Activated CD4-positive, alpha-beta memory T cell treated with anti-CD3 and anti-CD28 coated beads for 36 hours (primary cell): ENCODE results near the gene AMT. TPM values are rescaled to one million over a fixed set of nuclear protein-coding genes. Genes with fewer than 3 reads are reported as not detected.
A peak's percentile ranks its signal among the peaks of the same experiment; 100 is the strongest.

Source experiments
- CTCF ChIA-PET: fragments of 350-600 bp; sonication (Branson Sonifier 250); formaldehyde crosslinking; loops from one replicate; lab custom pipeline; 2021; ENCODE audit warnings: antibody characterized with exemption, inconsistent platforms; lab: Charles Lee
- POLR2A ChIA-PET: fragments of 350-600 bp; sonication (Branson Sonifier 250); formaldehyde crosslinking; loops from one replicate; lab custom pipeline; 2021; ENCODE audit warnings: antibody characterized with exemption; lab: Charles Lee
- DNase-seq: peaks from one replicate; pipeline ENCODE4 v3.0.0-alpha.2; 2020
- H3K27ac Mint-ChIP-seq: one replicate; pipeline ENCODE4 v1.8.0; 2021; ENCODE audit warnings: mixed read lengths
- H3K27me3 Mint-ChIP-seq: one replicate; pipeline ENCODE4 v1.8.0; 2021; ENCODE audit warnings: mixed read lengths
- H3K36me3 Mint-ChIP-seq: one replicate; pipeline ENCODE4 v1.8.0; 2021; ENCODE audit warnings: mixed read lengths
- H3K4me1 Mint-ChIP-seq: one replicate; pipeline ENCODE4 v1.8.0; 2021; ENCODE audit warnings: low read depth, mixed read lengths
- H3K4me3 Mint-ChIP-seq: one replicate; pipeline ENCODE4 v1.8.0; 2021; ENCODE audit warnings: mild to moderate bottlenecking, mixed read lengths
- H3K9me3 Mint-ChIP-seq: one replicate; pipeline ENCODE4 v1.8.0; 2021; ENCODE audit warnings: mixed read lengths
- intact Hi-C: fragments of 100-400 bp; cut with micrococcal nuclease; formaldehyde crosslinking; loops from one replicate; pipeline ENCODE4 v1.15.1; 2023
- total RNA-seq, 2 experiments: library from RNA; stranded (reverse); gene quantifications; one replicate each; pipeline ENCODE4 v1.2.3, GENCODE V29; 2021

Gene AMT
- total RNA-seq, 2 experiments from 2014 or later, result 2.4 to 2.6 TPM

GRCh38 chr3:49460188-49460890 lies 38.1 kb upstream of the AMT start:
- H3K9me3 Mint-ChIP-seq, result no peaks in the 10 kb centered on the region
- no peak overlapping the region for H3K4me3 Mint-ChIP-seq
- ChIA-PET CTCF (interaction anchor here (0.5 kb wide), 1 partner anchor 491 kb away, joined by 4 read pairs; no protein-coding TSS in a partner anchor), POLR2A (interaction anchor here (0.6 kb wide), 1 partner anchor 128 kb away, joined by 4 read pairs; no protein-coding TSS in a partner anchor)
- H3K36me3 Mint-ChIP-seq, result no peaks in the 10 kb centered on the region
- no peaks in the 10 kb centered on the region for H3K4me1 Mint-ChIP-seq
- intact Hi-C loops, result no loop called here
- H3K27me3 Mint-ChIP-seq, result no peaks in the 10 kb centered on the region
- no peak overlapping the region for H3K27ac Mint-ChIP-seq
- DNase-seq, result no peak

GRCh38 chr3:49456466-49456865 lies 34.2 kb upstream of the AMT start:
- CTCF ChIA-PET, result no interaction called here
- DNase-seq, result no peak

GRCh38 chr3:49454898-49455681 lies 32.8 kb upstream of the AMT start:
- H3K36me3 Mint-ChIP-seq, result no peaks in the 10 kb centered on the region
- intact Hi-C loops, result no loop called here
- H3K27ac Mint-ChIP-seq, result no peak overlapping the region
- ChIA-PET CTCF (no interaction called here), POLR2A (no interaction called here)
- no peaks in the 10 kb centered on the region for H3K9me3 Mint-ChIP-seq
- H3K27me3 Mint-ChIP-seq, result no peaks in the 10 kb centered on the region
- H3K4me3 Mint-ChIP-seq, result no peak overlapping the region
- DNase-seq, result no peak
- H3K4me1 Mint-ChIP-seq, result no peaks in the 10 kb centered on the region

More at GRCh38 chr3:49456466-49456865, 34.2 kb upstream of the AMT start:
- Mint-ChIP-seq H3K4me1 (no peaks in the 10 kb centered on the region), H3K36me3 (no peaks in the 10 kb centered on the region), H3K27ac (no peak overlapping the region), H3K9me3 (no peaks in the 10 kb centered on the region), H3K27me3 (no peaks in the 10 kb centered on the region), H3K4me3 (no peak overlapping the region)
- intact Hi-C loops, result no loop called here
- POLR2A ChIA-PET, result no interaction called here

GRCh38 chr3:49454458-49454857 lies 32.2 kb upstream of the AMT start:
- Mint-ChIP-seq H3K4me1 (no peaks in the 10 kb centered on the region), H3K4me3 (no peak overlapping the region), H3K27ac (no peak overlapping the region), H3K36me3 (no peaks in the 10 kb centered on the region), H3K27me3 (no peaks in the 10 kb centered on the region), H3K9me3 (no peaks in the 10 kb centered on the region)
- intact Hi-C loops, result no loop called here
- DNase-seq, result no peak
- ChIA-PET CTCF (no interaction called here), POLR2A (no interaction called here)

- intact Hi-C loops, result no loop called here
- no peak overlapping the region for H3K4me3 Mint-ChIP-seq
- H3K27ac Mint-ChIP-seq, result no peak overlapping the region
- no peaks in the 10 kb centered on the region for H3K36me3 Mint-ChIP-seq
- DNase-seq, result no peak
- H3K4me1 Mint-ChIP-seq, result peaks cover 4% of the 10 kb centered on the region
- H3K27me3 Mint-ChIP-seq, result no peaks in the 10 kb centered on the region
- CTCF ChIA-PET, result interaction anchor here (1.7 kb wide), 1 partner anchor 38 kb away, joined by 7 read pairs; no protein-coding TSS in a partner anchor
- POLR2A ChIA-PET, result interaction anchor here (1.3 kb wide), 1 partner anchor 16 kb away, joined by 6 read pairs; no protein-coding TSS in a partner anchor
- no peaks in the 10 kb centered on the region for H3K9me3 Mint-ChIP-seq
Measured at GRCh38 chr3:49453621-49454020, 31.3 kb upstream of the AMT start.

GRCh38 chr3:49445391-49445790 lies 23.1 kb upstream of the AMT start:
- Mint-ChIP-seq H3K4me1 (peaks cover 15% of the 10 kb centered on the region), H3K9me3 (no peaks in the 10 kb centered on the region), H3K27ac (no peak overlapping the region), H3K36me3 (no peaks in the 10 kb centered on the region), H3K4me3 (no peak overlapping the region), H3K27me3 (no peaks in the 10 kb centered on the region)
- DNase-seq, result no peak
- ChIA-PET POLR2A (interaction anchor here (1.6 kb wide), 1 partner anchor 30 kb away, joined by 4 read pairs; no protein-coding TSS in a partner anchor), CTCF (interaction anchor here (0.7 to 2.7 kb wide), 6 partner anchors 30 to 777 kb away, joined by 3 to 10 read pairs (median 6); partner anchors contain the start of genes KLHDC8B and USP4)
- intact Hi-C loops, result loop anchor here (5.0 to 10.0 kb wide), 2 partner anchors 88 to 421 kb away; partner anchors contain the start of genes GPX1, IMPDH2 and NDUFAF3

- no peaks in the 10 kb centered on the region for H3K36me3 Mint-ChIP-seq
- intact Hi-C loops, result no loop called here
- DNase-seq, result no peak
- H3K9me3 Mint-ChIP-seq, result no peaks in the 10 kb centered on the region
- no peaks in the 10 kb centered on the region for H3K4me1 Mint-ChIP-seq
- ChIA-PET POLR2A (no interaction called here), CTCF (no interaction called here)
- no peak overlapping the region for H3K27ac Mint-ChIP-seq
- no peak overlapping the region for H3K4me3 Mint-ChIP-seq
- H3K27me3 Mint-ChIP-seq, result no peaks in the 10 kb centered on the region
Measured at GRCh38 chr3:49434731-49435130, 12.5 kb upstream of the AMT start.

- H3K4me3 Mint-ChIP-seq, result peak overlapping the region; percentile 77
- CTCF ChIA-PET, result interaction anchor here (1.0 to 2.1 kb wide), 7 partner anchors 10 to 127 kb away, joined by 3 to 10 read pairs (median 5); partner anchors contain the start of gene USP4
- peak overlapping the region; percentile 73 for H3K27ac Mint-ChIP-seq
- peaks cover 2% of the 10 kb centered on the region for H3K36me3 Mint-ChIP-seq
- H3K9me3 Mint-ChIP-seq, result no peaks in the 10 kb centered on the region
- POLR2A ChIA-PET, result interaction anchor here (0.8 to 2.4 kb wide), 8 partner anchors 10 to 872 kb away, joined by 3 to 11 read pairs (median 6); partner anchors contain the start of genes DAG1, PFKFB4, RHOA and TCTA
- peaks cover 14% of the 10 kb centered on the region for H3K4me1 Mint-ChIP-seq
- H3K27me3 Mint-ChIP-seq, result no peaks in the 10 kb centered on the region
- intact Hi-C loops, result loop anchor here (1.0 to 2.0 kb wide), 4 partner anchors 7 to 20 kb away; partner anchors contain the start of gene TCTA
- no peak for DNase-seq
Measured at GRCh38 chr3:49428752-49429080, 6.4 kb upstream of the AMT start.

GRCh38 chr3:49427586-49427985 lies 5.3 kb upstream of the AMT start:
- peaks cover 2% of the 10 kb centered on the region for H3K36me3 Mint-ChIP-seq
- ChIA-PET CTCF (interaction anchor here (0.7 to 2.1 kb wide), 3 partner anchors 11 to 148 kb away, joined by 3 to 10 read pairs (median 9); partner anchors contain the start of gene USP4), POLR2A (interaction anchor here (1.3 to 2.7 kb wide), 3 partner anchors 8 to 42 kb away, joined by 7 to 11 read pairs (median 7); partner anchors contain the start of gene DAG1)
- H3K4me1 Mint-ChIP-seq, result peaks cover 14% of the 10 kb centered on the region
- no peak for DNase-seq
- peak overlapping the region; percentile 77 for H3K4me3 Mint-ChIP-seq
- H3K27me3 Mint-ChIP-seq, result no peaks in the 10 kb centered on the region
- intact Hi-C loops, result no loop called here
- no peaks in the 10 kb centered on the region for H3K9me3 Mint-ChIP-seq
- H3K27ac Mint-ChIP-seq, result no peak overlapping the region

- DNase-seq, result no peak
- no peak overlapping the region for H3K27ac Mint-ChIP-seq
- H3K4me3 Mint-ChIP-seq, result no peak overlapping the region
- intact Hi-C loops, result no loop called here
- POLR2A ChIA-PET, result interaction anchor here (2.7 kb wide), 1 partner anchor 8 kb away, joined by 11 read pairs; no protein-coding TSS in a partner anchor
- peaks cover 2% of the 10 kb centered on the region for H3K36me3 Mint-ChIP-seq
- H3K27me3 Mint-ChIP-seq, result no peaks in the 10 kb centered on the region
- H3K4me1 Mint-ChIP-seq, result peaks cover 36% of the 10 kb centered on the region
- no peaks in the 10 kb centered on the region for H3K9me3 Mint-ChIP-seq
- CTCF ChIA-PET, result interaction anchor here (1.1 kb wide), 1 partner anchor 9 kb away, joined by 3 read pairs; no protein-coding TSS in a partner anchor
Measured at GRCh38 chr3:49424816-49425215, 2.5 kb upstream of the AMT start.

GRCh38 chr3:49421890-49422378 lies 339 bp downstream of the AMT start:
- Mint-ChIP-seq H3K4me3 (no peak overlapping the region), H3K27ac (no peak overlapping the region), H3K36me3 (peaks cover 7% of the 10 kb centered on the region), H3K9me3 (no peaks in the 10 kb centered on the region), H3K4me1 (peaks cover 46% of the 10 kb centered on the region), H3K27me3 (no peaks in the 10 kb centered on the region)
- no peak for DNase-seq
- intact Hi-C loops, result loop anchor here (1.0 kb wide), 2 partner anchors 7 to 10 kb away; partner anchors contain the start of genes NICN1 and TCTA
- POLR2A ChIA-PET, result interaction anchor here (0.8 to 1.6 kb wide), 2 partner anchors 9 to 10 kb away, joined by 4 to 9 read pairs; partner anchors contain the start of genes RHOA and TCTA
- CTCF ChIA-PET, result interaction anchor here (0.6 to 1.3 kb wide), 2 partner anchors 27 to 1287 kb away, joined by 3 to 5 read pairs; no protein-coding TSS in a partner anchor
